ENCODE data around the gene PTPRG.

Gene PTPRG

DNA sequence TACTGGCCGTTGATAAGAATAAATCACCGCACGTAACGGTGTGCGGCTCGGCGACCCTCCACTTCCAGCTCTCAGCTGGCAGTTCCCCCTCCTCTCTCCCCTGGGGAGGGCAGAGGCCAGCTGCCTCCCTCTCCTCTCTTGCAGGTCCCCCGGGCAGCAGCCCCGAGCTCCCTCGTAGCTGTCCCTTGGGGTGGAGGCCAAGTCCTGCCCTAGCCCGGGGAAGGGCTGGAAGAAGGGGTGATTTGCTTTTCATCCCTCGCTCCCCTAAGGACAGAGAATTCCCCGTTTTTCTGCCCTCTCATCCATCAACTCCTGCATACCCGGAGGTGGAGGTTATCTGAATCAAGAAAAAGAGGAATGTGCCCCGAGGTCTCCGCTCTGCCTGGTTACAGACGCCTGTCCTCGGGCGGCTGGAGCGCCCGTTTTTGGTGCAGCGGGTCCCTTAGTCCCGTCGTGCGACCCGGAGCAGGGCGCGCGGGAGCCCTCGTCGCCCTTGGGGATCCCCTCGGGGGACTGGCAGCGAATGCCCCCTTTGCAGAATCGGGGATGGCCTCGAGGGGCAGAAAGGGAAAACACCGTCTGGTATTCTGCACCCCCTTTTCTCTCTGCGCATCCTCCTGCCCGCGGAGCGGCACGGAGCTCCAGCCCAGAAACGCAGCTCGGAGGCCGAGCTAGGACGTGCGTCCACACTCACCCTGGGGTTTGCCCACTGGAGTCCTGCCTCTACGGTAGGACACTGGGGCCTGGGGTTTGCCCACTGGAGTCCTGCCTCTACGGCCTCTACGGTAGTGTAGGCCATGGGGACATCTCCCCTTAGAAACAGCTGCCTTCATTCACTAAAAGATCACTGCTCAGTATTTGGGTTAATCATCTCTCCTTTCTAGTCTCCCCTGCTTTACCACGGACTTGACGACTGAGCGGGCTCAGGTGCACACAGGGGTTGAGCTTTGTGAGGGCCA lies 2.2 kb downstream of the PTPRG start:
- no peak for DNase-seq

DNA sequence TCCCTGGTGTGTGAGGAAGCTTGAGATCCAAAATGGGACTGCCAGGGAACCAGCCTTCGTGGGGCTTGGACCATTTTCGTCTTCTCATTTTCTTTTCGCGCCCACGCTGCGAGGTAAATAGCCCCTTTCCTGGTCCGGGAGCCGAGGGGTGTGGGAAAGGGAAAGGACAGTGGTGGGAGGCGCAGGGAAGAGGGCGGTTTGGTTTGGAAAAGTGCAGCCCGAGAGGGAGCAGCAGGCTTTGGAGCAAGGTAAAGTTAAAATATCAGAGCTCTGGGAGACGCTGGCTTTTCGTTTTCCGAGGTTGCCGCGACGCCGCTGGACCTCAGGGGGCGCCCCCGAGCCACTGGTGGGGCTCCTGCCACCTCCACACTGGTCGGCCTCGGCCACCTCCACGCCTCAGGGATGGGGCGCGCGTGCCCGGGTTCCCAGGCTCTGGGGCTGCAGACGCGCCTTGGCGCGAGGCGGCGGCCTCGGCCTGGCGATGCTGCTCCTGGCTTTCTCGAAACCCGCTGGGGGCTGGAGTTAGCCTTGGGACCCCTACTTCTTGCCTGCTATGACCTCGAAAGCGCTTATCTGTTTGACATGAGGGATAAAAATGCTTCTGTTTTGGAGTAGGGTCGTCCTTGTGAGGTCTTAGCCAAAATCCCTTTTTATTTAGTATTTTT lies 3.2 kb downstream of the PTPRG start:
- no peak for DNase-seq

DNA sequence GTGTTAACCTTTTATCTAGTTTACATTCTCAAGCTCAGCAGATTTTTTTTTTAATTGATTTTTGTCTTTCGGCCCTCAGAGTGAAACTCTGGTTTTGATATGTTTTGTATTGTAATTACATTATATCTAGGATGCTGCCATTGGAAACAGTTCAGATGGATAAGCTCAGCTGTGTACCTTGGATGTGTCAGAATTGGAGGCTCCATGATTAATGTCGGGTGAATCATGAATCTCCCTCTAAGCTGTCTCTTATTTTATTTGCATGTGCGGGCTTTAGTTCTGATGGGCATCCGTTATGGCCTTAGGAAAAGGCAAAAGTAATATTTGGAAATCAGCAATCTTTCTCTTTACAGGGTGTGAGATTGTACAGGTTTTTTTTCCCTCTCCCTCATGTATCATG lies 4.2 kb downstream of the PTPRG start:
- DNase-seq = no peak

DNA sequence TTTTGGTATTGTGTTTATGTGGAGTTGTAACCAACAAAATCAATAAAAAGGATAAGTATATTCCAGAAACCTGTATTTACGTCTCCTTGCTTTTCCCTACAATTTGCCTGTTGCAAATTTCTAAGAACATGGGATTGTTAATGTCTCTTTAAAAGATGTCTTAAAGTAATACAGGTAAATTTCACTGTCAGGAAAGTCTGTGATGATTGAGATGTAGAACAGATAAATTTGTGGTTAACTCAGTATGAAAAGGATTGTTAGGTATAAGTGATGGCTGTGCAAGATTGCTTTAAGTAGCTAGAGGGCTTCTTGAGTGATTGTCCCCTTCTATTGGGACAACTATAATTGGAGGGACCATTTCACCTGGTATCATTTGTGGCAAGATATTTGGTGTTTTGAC lies 6.8 kb downstream of the PTPRG start:
- no peak for DNase-seq

DNA sequence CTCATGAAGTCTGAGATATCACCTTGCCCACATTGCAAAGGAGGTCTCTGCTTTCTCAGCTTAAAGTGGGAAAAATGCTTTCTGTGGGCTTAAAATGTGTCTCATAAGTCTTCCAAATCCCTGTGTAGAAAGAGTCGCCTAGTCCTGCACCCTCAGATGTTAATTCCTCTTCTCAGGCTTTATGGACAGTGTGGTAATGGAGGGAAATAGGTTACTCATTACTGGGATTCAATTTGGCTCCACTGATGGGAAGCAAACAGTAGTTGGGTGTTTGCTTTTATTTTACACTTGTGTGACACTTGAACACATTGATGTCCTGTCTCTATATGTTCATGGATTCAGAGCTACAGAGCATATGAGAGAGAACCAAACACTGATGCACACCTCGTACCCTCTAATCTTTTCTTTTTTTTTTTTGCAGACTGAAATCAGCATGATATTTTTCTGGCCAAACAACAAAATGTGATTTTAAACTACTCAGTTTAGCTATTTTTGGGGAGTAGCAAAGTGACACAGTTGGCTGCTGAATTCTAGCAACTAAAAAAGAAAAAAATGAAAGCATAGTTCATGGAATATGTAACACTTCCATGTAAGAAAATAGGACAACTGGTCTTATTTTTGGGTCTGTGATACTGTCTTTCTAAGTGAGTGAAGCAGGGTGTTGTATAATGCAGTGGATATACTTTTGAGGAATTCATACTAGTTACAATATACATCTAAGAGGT lies 8.6 kb downstream of the PTPRG start:
- DNase-seq = no peak

DNA sequence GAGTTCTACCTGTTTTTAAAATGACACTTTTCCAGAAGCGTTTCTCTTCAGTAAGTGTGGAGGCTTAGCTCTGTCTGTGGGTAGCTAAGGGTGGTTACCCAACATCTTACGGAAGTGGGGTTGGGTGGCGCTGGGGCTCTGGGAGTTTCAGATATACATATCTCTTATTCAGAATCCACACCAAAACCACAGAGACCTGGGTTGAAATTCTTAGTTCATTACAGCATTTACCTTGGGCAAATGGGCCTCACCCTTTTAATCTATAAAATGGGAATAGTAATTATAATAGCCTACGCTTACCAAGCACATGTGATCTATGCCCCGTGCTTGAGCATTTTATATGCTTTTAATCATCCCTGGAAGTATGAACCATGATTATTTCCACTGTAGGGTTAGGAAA lies 9.4 kb downstream of the PTPRG start:
- peak; percentile 79 for DNase-seq

DNA sequence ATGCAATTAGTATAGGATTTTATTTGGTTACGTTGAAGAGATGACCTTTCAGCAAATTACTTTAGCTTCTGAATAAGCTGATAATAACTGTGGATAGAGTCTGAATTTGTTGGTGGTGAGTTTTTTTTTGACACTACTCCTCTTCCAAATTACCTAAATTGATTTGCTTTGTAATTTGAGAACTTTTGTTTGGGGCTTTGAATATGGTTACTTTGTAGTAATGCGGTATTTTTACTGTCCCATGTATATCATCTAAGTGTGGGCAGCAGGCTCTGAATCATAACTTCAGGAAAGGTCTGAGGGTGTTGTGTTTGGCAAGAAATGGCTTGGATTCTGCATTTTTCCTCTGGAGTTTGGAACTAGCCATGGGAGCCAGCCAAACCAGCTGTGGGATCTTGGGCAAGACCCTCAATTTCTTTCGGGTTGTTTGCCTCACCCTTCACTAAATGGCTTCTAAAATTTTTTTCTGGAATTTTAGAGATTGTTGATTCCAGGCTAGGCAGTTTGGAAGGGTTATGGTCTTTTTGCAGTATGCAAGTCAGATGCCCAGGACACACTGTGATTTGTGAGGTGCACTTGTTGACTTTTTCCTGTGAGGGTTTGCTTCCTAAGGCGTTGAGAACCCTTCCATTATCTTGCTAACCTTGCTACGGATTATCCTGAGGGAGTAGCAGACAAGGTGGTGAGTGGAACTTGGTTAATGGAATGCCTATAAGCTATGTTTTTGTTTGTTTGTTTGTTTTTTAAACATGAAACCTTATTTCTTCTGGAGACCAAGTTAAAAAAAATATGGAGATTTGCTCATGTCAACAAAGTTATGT lies 10.4 kb downstream of the PTPRG start:
- DNase-seq = no peak

DNA sequence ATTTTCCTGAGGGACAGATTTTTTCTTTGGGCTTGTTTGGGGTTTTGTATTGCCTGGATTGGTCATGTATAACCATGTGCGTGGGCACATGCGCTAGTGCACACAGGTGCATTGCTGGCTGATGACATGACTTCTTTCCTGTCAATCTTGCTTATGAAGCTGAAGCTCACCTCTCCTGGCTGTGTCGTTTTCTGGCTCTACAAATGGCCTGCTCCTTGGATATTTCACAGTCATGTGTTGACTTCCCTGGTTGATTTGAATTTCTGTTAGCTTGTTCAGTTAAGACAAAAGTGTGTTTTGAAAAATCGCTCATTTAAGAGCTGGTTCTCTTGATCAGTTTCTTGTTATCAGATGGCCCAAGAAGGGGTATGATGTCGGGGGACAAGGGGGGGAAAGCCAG lies 11.5 kb downstream of the PTPRG start:
- no peak for DNase-seq

DNA sequence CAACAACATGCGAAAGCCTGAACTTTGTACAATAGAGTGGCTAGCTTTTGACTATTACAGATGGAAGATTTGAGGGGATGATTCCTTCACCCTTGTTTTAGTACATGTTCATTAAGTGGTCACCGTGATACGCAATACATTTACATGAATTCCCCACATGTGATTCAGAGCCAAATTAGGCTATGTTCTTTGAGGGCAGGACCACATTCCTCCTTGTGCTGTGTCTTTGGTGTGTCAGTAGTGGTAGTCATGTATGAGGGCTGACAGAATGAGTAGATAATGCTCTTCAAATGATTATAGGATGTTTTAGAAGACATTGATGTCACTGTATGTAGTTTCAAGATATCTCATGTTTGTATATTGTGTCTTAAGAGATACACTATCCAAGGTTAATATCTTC lies 12.1 kb downstream of the PTPRG start:
- DNase-seq = no peak

DNA sequence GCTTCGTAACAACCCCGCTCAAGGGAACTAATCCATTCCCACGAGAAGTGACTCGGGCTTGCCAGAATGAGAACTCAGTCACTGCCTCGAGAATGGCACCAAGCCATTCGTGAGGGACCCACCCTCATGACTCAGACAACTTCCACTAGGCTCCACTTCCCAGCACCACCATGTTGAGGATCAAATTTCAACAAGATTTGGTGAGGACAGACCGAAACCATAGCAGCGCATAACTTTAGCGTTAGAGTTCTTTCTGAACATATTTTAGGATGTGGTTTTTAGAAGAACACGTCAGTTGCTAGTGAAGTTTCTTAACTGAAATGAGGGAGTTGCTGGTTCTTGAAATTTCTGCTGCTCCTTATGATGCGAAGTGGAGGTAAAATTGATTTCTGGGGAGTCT lies 13.5 kb downstream of the PTPRG start:
- DNase-seq = peak; percentile 67

DNA sequence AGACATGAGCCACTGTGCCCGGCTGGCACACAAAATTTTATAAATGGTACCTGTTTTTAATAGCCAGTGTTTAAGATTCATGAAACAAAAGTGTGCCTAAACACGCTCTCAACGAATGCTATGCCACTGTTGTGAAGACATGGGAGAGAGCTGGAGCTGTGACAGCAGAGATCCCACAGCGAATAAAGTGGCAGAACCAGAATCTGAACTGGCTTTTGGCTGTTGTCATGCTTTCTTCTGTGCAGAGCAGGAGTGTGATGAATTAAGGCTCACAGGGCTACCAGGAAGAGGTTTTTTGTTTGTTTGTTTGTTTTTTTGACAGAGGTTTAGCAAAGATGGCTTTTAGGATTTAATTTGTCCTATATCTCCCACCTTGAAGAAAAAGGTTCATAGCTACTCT lies 14.5 kb downstream of the PTPRG start:
- no peak for DNase-seq

DNA sequence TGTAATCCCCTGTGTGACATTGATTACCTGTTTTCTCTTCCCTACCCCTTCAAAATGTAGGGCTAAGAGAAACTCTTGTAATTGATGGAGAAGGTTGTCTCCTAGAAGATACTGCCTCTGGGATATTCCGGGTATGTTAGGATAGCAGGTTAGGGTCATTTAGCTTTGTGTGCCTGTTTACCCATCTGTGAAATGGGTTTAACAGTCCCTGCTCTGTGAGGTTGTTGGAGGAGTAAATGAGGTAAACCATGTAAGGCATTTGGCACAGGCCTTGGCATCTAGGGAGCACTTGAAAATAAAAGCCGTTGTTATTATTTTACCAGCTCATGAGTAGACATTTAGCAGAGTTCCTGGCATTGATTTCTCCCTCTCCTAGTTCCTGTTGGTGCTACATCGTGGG lies 16.4 kb downstream of the PTPRG start:
- DNase-seq = no peak

DNA sequence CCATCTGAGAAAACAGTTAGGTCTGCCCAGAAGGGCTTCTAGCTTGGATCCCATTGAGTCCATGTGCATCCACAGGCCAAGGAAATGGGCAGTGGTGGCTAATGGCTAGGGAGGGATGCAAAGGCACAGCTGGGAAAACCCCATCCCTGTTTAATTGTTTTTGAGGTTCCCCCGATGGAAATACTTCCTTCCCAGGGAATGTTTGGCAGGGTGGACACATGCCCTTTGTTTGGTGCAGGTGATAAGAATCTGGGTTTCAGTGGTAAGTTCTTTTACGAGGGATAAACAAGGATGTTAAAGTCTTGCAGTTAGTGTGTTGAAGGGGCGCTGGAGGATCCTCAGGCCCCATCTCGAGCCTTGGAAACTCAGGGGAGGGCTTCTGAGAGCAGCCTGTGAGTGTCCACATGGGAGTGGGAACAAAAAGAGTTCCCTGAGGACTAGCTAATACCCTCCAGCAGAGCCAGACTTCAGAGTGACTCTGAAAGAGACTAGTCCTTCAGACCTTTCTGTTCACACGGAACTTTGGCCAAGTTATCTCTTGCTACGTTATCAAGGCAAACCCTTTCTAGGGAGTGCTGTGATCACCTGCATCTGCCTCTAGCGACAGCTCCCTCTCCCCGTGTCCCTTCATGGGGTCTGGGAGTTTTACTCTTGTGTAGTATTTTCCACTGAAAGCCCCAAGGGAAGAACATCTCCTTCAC lies 17.4 kb downstream of the PTPRG start:
- no peak for DNase-seq

DNA sequence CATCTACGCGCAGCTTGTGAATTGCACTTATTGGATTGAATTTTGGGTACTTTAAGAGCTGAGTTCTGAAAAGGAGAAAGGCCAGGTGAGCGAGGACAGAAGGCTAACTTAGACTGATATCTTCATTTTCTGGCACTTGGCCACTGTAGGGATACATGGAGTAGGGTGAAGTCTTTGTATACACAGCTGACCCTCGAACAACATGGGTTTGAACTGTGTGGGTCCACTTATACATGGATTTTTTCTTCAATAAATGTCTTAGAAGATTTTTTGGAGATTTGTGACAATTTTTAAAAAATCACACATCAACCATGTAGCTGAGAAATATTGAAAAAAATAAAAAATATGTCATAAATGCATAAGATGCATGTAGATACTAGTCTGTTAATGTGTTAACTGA lies 18.3 kb downstream of the PTPRG start:
- no peak for DNase-seq

DNA sequence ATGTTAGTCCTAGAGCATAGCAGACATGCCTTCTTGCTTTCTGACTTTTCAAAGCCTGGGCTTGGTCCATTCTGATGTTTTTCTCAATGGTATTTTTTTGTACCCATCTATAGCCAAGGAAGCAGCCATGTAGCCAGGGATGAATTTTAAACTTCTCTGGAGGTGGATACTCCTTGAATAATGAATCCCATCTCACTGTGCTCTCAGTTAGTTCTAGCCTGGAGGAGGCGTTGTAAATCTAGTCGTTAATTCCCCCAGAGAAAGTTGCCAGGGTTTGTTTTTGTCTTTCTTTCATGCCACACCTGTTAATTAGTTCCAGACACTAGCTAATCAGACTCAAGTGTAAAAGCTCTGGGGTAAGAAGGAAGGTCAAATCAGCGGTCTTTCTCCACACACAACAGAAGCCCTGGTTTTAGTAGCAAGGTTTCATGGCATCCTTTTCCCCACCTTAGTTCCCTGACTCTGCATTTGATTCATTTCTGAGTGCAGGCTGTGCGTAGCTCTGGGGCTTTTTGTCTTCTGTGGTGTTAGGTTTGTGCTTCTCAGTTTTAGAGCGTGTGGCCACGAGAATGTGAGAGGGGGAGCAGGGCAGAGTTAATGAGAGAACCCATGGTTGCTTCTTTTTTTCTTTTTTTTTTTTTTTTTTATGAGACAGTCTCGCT lies 19.7 kb downstream of the PTPRG start:
- no peak for DNase-seq

DNA sequence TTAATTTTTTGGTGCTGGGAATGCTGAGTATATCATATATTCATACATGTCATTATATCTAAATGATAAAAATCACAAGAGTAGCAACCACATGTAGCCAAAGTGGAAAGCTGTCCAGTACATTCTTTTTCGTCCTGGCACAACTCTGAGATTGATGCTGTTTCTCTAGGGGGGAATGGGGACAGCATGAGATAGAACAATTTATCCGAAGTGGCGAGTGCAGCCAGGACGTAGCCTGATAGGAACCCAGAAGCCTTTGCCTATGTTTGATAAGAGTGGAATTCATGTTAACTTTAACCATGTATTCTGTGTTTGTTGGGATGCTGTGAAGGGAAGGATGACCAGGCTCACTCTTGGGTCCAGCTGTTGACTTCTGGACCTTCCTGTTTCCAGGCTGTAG lies 20.9 kb downstream of the PTPRG start:
- no peak for DNase-seq

DNA sequence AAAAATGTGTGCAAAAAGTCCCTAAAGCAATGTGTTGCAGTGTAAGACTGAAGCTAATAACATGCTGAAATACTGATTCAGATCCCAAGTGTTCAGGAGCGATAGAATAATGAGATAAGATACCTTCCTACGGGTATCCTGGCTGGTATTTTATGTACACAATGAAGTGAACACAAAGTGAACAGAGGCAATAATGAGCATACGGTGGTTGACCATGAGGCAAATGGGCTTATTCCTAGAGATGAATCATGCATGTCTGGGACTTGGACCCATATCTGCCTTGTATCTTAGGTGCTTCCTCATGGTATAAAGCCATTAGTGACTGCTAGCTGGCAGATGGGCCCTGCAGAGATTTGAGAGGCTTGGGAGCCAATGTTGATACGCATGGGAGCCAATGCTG lies 21.5 kb downstream of the PTPRG start:
- DNase-seq = no peak

DNA sequence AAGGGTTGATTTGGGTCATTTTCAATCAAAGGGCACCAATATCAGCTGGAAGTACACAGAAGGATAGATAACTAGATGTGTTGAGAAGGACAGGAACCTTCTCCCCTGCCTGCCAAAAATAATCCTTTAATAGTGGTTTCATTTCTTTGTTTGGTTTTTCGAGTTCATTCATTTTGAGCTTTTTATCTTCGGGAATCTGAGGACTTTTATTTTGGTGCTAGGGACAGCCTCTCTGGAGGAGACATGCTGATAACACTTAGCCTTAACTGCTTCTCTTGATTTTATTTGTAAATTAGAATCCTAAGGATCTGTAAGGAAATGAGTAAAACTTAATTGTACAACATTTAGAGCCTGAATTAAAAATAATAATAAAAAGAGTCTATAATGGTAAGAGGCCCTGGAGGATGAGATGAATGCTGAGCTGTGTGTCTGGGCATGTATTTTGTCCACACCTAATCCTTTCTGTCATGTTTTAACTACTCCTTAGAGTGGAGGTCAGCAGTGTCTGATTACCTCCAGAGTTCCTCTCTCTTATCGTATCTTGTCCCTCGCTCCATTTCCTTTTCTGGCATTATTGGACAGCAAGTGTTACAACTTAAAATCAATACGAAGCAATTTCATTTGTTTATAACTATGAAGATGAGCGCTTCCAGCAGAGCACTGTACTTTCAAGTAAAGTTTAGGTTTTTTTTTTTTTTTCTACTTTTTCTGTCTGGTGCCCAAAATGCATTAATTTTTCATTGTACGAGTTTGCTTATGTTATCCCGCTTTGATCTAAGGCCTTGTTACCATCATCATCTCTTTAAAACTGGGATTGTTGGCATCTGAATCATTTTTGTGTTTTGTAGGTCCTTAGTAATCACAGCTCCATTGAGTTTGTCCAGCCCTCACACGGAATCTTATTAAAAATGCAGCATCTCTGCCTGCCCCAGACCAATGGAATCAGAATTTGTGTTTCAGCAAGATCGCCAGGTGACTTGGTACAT lies 22.8 kb downstream of the PTPRG start:
- DNase-seq = no peak

DNA sequence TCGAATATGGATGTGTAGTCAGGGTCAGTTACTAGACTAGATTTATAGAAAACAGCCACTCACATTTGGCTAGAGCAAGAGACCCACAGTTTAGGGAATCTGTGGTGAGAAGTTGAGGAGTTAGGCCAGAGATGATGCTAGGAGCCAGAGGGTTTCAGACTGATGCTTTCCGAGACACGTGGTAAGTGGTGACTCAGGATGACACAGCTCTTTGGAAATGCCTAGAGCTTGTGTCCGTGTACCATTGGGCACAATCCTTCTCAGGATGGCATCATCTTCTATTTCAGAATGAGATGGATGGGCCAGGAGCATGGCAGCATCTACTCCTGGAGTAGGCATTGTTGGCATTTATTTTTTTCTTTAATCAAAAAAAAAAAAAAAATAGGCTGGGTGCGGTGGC lies 28.5 kb downstream of the PTPRG start:
- DNase-seq = no peak

DNA sequence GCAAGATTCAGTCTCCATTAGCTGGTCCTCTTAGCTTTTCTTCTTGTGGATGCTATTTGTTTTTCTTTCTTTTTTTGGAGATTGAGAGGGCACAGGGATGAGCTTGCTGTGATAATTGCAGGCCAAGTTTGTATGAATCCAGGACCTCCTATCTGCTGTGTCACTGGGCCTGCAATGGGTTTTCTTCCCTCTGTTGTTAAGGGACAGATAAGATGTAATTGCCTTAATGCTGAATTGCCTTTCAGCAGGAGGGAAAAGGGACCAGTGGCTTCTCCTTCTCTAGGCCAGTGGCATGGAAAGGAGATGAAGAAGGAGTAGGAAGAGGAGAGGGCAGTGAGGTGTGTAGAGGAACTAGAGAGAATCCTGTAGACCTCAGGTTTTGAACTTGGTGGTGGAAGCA lies 29.9 kb downstream of the PTPRG start:
- no peak for DNase-seq
